Natural killer cell (primary cell): ENCODE data around the gene RETSAT. TPM values are rescaled to one million over a fixed set of nuclear protein-coding genes. Genes with fewer than 3 reads are reported as not detected.

Experiments
- ATAC-seq, 3 donors: fragments of 150-1000 bp in 2 of 3; fragments of 200-7000 bp in 1 of 3; cut with Tn5 transposase; 1 replicate in 1 of 3; 2 replicates in 2 of 3; pipeline ENCODE4 v1.10.0; 2021; ENCODE audit warnings: mild to moderate bottlenecking in 2 of 3, moderate library complexity in 2 of 3
- DNase-seq, 2 donors: peaks; one replicate each; pipeline versions ENCODE4 v3.0.0 to v3.0.0-alpha.2; 2013 to 2021; ENCODE audit warnings: mixed read lengths in 1 of 2
- H3K27ac ChIP-seq: one replicate; pipeline ENCODE4 v1.5.1; 2013; ENCODE audit warnings: mild to moderate bottlenecking, low read length
- H3K27me3 ChIP-seq: one replicate; pipeline ENCODE4 v1.6.1; 2013; ENCODE audit warnings: low read length; ENCODE audit not compliant: control insufficient read depth, insufficient read depth
- H3K36me3 ChIP-seq: one replicate; pipeline ENCODE4 v1.6.1; 2013; ENCODE audit warnings: low read length; ENCODE audit not compliant: control insufficient read depth, insufficient read depth
- H3K4me1 ChIP-seq: one replicate; pipeline ENCODE4 v1.6.1; 2013; ENCODE audit warnings: low read length; ENCODE audit not compliant: control insufficient read depth, insufficient read depth
- H3K4me3 ChIP-seq: one replicate; pipeline ENCODE4 v1.5.1; 2013; ENCODE audit warnings: low read length
- H3K9me3 ChIP-seq: one replicate; pipeline ENCODE4 v1.6.1; 2013; ENCODE audit warnings: low read length; ENCODE audit not compliant: control insufficient read depth, insufficient read depth
- H3K27ac Mint-ChIP-seq, 2 donors: one replicate each; pipeline ENCODE4 v1.8.0; 2022; ENCODE audit warnings: mild to moderate bottlenecking in 2 of 2, mixed read lengths in 2 of 2, moderate library complexity in 1 of 2
- H3K27me3 Mint-ChIP-seq, 2 donors: one replicate each; pipeline ENCODE4 v1.8.0; 2022; ENCODE audit warnings: low read depth in 2 of 2, mixed read lengths in 2 of 2
- H3K36me3 Mint-ChIP-seq: one replicate; pipeline ENCODE4 v1.8.0; 2022; ENCODE audit warnings: mixed read lengths
- H3K4me1 Mint-ChIP-seq, 2 donors: one replicate each; pipeline ENCODE4 v1.8.0; 2022; ENCODE audit warnings: mixed read lengths in 2 of 2
- H3K4me3 Mint-ChIP-seq: one replicate; pipeline ENCODE4 v1.8.0; 2022; ENCODE audit warnings: mild to moderate bottlenecking, moderate library complexity, mixed read lengths
- H3K9me3 Mint-ChIP-seq, 2 donors: one replicate each; pipeline ENCODE4 v1.8.0; 2022; ENCODE audit warnings: mixed read lengths in 2 of 2
- CTCF ChIP-seq: fragments of 200-600 bp; IDR thresholded peaks from one replicate; pipeline ENCODE4 v1.8.0; 2022; ENCODE audit warnings: antibody characterized with exemption
- WGBS: methylation state at CpG from one replicate; pipeline ENCODE4 v1.1.7; 2013; ENCODE audit warnings: missing lambda C conversion rate; ENCODE audit not compliant: insufficient coverage; 5-methylcytosine and 5-hydroxymethylcytosine counted together
- intact Hi-C: fragments of 100-400 bp; cut with micrococcal nuclease; formaldehyde crosslinking; loops from one replicate; pipeline ENCODE4 v1.14.2; 2022
- total RNA-seq, 4 donors: library from RNA; stranded (reverse); fragments of 120-200 nt in 1 of 4; gene quantifications; one replicate each; pipeline versions ENCODE4 v1.2.3 to v1.2.4, GENCODE V29; 2013 to 2022

The RETSAT gene
- total RNA-seq, 3 donors from 2014 or later (not counting 1 experiment from before 2014, with no cell fraction given), result 22.7 to 36.5 (median 33.9) TPM

- ATAC-seq, result no peak
- intact Hi-C loops, result no loop called here
- no peak for TF ChIP-seq CTCF
- no peaks in the 10 kb centered on the region for H3K4me1 ChIP-seq
- DNase-seq, result no peak
- no peak overlapping the region for H3K4me3 Mint-ChIP-seq
- H3K27me3 Mint-ChIP-seq, result no peaks in the 10 kb centered on the region
- H3K4me3 ChIP-seq, result no peak overlapping the region
- peaks cover 5 to 13% of the 10 kb centered on the region in 2 donors for H3K4me1 Mint-ChIP-seq
- no peak overlapping the region for H3K27ac Mint-ChIP-seq
- H3K9me3 Mint-ChIP-seq, result no peaks in the 10 kb centered on the region
- no peaks in the 10 kb centered on the region for H3K36me3 Mint-ChIP-seq
- peaks cover 3% of the 10 kb centered on the region for H3K9me3 ChIP-seq
- no peak overlapping the region for H3K27ac ChIP-seq
- no peaks in the 10 kb centered on the region for H3K27me3 ChIP-seq
- WGBS, result 95% methylated on average over 8 of the region's 8 CpGs
- H3K36me3 ChIP-seq, result peaks cover 3% of the 10 kb centered on the region
These were observed 44.3 kb upstream of the RETSAT start for GRCh38 chr2:85398426-85399182.

- Histone ChIP-seq H3K4me3 (no peak overlapping the region), H3K4me1 (no peaks in the 10 kb centered on the region), H3K27me3 (no peaks in the 10 kb centered on the region), H3K36me3 (peaks cover 3% of the 10 kb centered on the region), H3K27ac (no peak overlapping the region), H3K9me3 (no peaks in the 10 kb centered on the region)
- Mint-ChIP-seq H3K27ac (no peak overlapping the region), H3K4me1 (peaks cover 5 to 13% of the 10 kb centered on the region in 2 donors), H3K27me3 (no peaks in the 10 kb centered on the region), H3K4me3 (no peak overlapping the region), H3K36me3 (no peaks in the 10 kb centered on the region), H3K9me3 (no peaks in the 10 kb centered on the region)
- TF ChIP-seq CTCF, result no peak
- 78% methylated on average over 3 of the region's 4 CpGs for WGBS
- intact Hi-C loops, result no loop called here
- ATAC-seq, result no peak
- no peak for DNase-seq
These were observed 43.6 kb upstream of the RETSAT start for GRCh38 chr2:85397925-85398331.

- WGBS, result 92% methylated on average over 5 of the region's 5 CpGs
These were observed 42.5 kb upstream of the RETSAT start for GRCh38 chr2:85396531-85397470.

More at GRCh38 chr2:85396531-85397470, 42.5 kb upstream of the RETSAT start:
- peaks cover 10% of the 10 kb centered on the region for H3K4me1 ChIP-seq
- peaks cover 0 to 7% of the 10 kb centered on the region in 2 donors for H3K4me1 Mint-ChIP-seq
- no peaks in the 10 kb centered on the region for H3K27me3 Mint-ChIP-seq
- intact Hi-C loops, result no loop called here
- no peak overlapping the region for H3K4me3 ChIP-seq
- no peak for TF ChIP-seq CTCF
- peaks cover 3% of the 10 kb centered on the region for H3K36me3 ChIP-seq
- H3K4me3 Mint-ChIP-seq, result no peak overlapping the region
- H3K27ac ChIP-seq, result no peak overlapping the region
- no peaks in the 10 kb centered on the region for H3K27me3 ChIP-seq
- no peak for ATAC-seq
- H3K9me3 Mint-ChIP-seq, result no peaks in the 10 kb centered on the region
- H3K27ac Mint-ChIP-seq, result no peak overlapping the region
- no peak for DNase-seq
- no peaks in the 10 kb centered on the region for H3K36me3 Mint-ChIP-seq
- H3K9me3 ChIP-seq, result no peaks in the 10 kb centered on the region
